Peyer's patch (tissue), 4 donors: Measurements from ENCODE around the gene THADA. TPM values are rescaled to one million over a fixed set of nuclear protein-coding genes. Genes with fewer than 3 reads are reported as not detected.

Experiments used
- DNase-seq, 3 donors: peaks; one replicate each; pipeline ENCODE4 v3.0.0-alpha.2; 2017 to 2019
- H3K27ac ChIP-seq, 4 donors: fragments of 200-600 bp; sonication (generic); one replicate each; pipeline ENCODE4 v1.5.1; 2016 to 2019
- H3K27me3 ChIP-seq, 2 donors: fragments of 200-600 bp; sonication (generic); one replicate each; pipeline ENCODE4 v1.5.1; 2019
- H3K36me3 ChIP-seq, 3 donors: fragments of 200-600 bp; sonication (generic); one replicate each; pipeline ENCODE4 v1.5.1; 2016 to 2019
- H3K4me1 ChIP-seq, 4 donors: fragments of 200-600 bp; sonication (generic); one replicate each; pipeline ENCODE4 v1.5.1; 2016 to 2019
- H3K4me3 ChIP-seq, 4 donors: fragments of 200-600 bp; sonication (generic); 1 replicate in 3 of 4; 2 replicates in 1 of 4; pipeline ENCODE4 v1.5.1; 2016 to 2019; ENCODE audit warnings: mild to moderate bottlenecking in 1 of 4
- H3K9me3 ChIP-seq, 4 donors: fragments of 200-600 bp; sonication (generic); one replicate each; pipeline ENCODE4 v1.5.1; 2016 to 2019; ENCODE audit warnings: mild to moderate bottlenecking in 1 of 4
- POLR2A ChIP-seq, 2 donors: fragments of 450-650 bp; IDR thresholded peaks; one replicate each; pipeline ENCODE4 v1.5.1; 2017; ENCODE audit warnings: antibody characterized with exemption in 2 of 2, mild to moderate bottlenecking in 2 of 2, moderate library complexity in 2 of 2
- total RNA-seq, 4 donors: library from RNA; depleted of rRNA; stranded (reverse); fragments of >200 nt; gene quantifications; one replicate each; pipeline ENCODE4 v1.1.0, GENCODE V29; 2016
- TF ChIP-seq, protein P1 (sequence below), 6 experiments: fragments of 450-650 bp in 4 of 6; fragments of 200-600 bp in 2 of 6; sonication (generic) in 1 of 6; IDR thresholded peaks; one replicate each; pipeline ENCODE4 v1.5.1; 2017 to 2019; ENCODE audit warnings: antibody characterized with exemption in 6 of 6, mild to moderate bottlenecking in 3 of 6, moderate library complexity in 1 of 6

Gene THADA
- total RNA-seq, 4 donors from 2014 or later: 19.3 to 76.7 (median 26.3) TPM

DNA sequence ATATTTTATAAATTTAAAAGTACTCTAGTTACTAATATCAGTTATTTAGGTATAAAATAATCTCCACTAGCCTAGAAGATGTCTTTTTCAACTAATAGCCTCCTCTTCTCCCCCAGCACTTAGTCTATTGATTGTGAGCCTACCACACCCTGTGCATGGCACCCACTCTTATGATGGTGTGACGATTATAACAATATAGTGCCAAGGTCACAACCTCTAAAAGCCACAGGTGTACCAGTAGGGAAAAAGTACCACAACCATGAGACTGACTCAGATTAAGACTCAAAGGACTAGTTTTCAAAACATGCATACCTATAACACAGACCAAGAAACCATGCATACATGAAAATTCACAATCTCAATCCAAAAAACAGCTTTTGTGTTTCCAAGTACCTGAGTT, 27.6 kb downstream of the THADA start:
- Histone ChIP-seq H3K36me3 (peaks cover 0 to 38% (median 0%) of the 10 kb centered on the region in 3 donors), H3K27me3 (no peaks in the 10 kb centered on the region), H3K27ac (no peak overlapping the region), H3K9me3 (no peaks in the 10 kb centered on the region), H3K4me1 (no peaks in the 10 kb centered on the region), H3K4me3 (no peak overlapping the region)
- DNase-seq: no peak
- TF ChIP-seq, protein P1, sequence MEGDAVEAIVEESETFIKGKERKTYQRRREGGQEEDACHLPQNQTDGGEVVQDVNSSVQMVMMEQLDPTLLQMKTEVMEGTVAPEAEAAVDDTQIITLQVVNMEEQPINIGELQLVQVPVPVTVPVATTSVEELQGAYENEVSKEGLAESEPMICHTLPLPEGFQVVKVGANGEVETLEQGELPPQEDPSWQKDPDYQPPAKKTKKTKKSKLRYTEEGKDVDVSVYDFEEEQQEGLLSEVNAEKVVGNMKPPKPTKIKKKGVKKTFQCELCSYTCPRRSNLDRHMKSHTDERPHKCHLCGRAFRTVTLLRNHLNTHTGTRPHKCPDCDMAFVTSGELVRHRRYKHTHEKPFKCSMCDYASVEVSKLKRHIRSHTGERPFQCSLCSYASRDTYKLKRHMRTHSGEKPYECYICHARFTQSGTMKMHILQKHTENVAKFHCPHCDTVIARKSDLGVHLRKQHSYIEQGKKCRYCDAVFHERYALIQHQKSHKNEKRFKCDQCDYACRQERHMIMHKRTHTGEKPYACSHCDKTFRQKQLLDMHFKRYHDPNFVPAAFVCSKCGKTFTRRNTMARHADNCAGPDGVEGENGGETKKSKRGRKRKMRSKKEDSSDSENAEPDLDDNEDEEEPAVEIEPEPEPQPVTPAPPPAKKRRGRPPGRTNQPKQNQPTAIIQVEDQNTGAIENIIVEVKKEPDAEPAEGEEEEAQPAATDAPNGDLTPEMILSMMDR (IDR thresholded peaks at IDR 0.05): no peak
- TF ChIP-seq POLR2A (IDR thresholded peaks at IDR 0.05): no peak

DNA sequence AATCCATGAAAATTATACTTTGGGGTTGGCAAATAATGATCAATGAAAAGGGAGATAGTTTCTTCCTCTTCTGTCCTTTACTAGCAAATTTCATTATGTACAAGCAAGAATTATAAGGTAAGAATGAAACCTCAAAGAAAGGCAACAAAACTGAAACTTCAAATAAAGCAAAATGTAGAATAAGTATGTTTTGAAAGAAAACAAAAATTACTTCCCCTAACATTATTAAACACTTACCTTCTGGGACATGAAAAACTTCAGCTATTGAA, 29.4 kb downstream of the THADA start:
- H3K36me3 ChIP-seq: peaks cover 0 to 23% (median 0%) of the 10 kb centered on the region in 3 donors
- TF ChIP-seq POLR2A (IDR thresholded peaks at IDR 0.05): no peak
- TF ChIP-seq, protein P1 (IDR thresholded peaks at IDR 0.05): no peak
- no peaks in the 10 kb centered on the region for H3K4me1 ChIP-seq
- H3K9me3 ChIP-seq: no peaks in the 10 kb centered on the region
- DNase-seq: no peak
- no peaks in the 10 kb centered on the region for H3K27me3 ChIP-seq
- no peak overlapping the region for H3K4me3 ChIP-seq
- H3K27ac ChIP-seq: peak overlapping the region in 1 of 4 donors; percentile 6

DNA sequence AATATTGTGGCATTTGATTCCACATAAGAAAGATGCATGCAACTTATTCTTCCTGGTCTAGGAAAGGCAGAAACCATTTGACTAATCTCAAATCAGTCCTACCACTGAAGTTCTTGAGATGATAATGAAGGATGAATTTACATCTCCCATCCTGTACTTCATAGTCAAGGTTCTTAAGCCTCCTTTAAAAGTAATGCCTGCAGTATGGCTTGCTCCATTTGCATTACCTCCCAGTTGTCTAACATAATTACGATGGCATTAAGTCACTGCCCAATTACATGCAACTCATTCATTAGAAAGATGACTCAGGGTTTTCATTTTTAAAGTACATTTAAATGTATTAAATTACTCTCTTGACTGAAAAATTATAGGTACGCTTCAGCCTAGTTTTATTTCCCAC, 32.2 kb downstream of the THADA start:
- H3K4me3 ChIP-seq: no peak overlapping the region
- H3K9me3 ChIP-seq: no peaks in the 10 kb centered on the region
- TF ChIP-seq, protein P1 (IDR thresholded peaks at IDR 0.05): no peak
- no peak for TF ChIP-seq POLR2A (IDR thresholded peaks at IDR 0.05)
- no peak for DNase-seq
- no peaks in the 10 kb centered on the region for H3K27me3 ChIP-seq
- H3K4me1 ChIP-seq: no peaks in the 10 kb centered on the region
- no peak overlapping the region for H3K27ac ChIP-seq
- H3K36me3 ChIP-seq: peaks cover 0 to 21% (median 0%) of the 10 kb centered on the region in 3 donors

DNA sequence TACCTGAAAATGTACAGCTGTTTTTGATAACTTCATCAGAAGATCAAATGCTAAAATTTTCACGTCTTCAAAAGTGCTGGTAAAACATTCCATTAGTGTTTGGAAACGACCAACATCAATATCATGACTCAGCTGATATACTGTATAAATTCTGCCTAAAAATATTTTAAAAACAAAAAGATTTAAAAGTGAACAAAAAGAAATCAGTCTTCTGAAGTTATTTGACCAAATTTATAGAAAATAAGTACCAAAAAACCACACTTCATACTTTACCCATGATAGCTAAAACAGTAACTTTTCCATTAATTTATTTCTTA, 35.6 kb downstream of the THADA start:
- Histone ChIP-seq H3K36me3 (peaks cover 0 to 21% (median 0%) of the 10 kb centered on the region in 3 donors), H3K9me3 (no peaks in the 10 kb centered on the region), H3K27me3 (no peaks in the 10 kb centered on the region), H3K4me3 (no peak overlapping the region), H3K4me1 (no peaks in the 10 kb centered on the region), H3K27ac (no peak overlapping the region)
- no peak for DNase-seq
- no peak for TF ChIP-seq POLR2A (IDR thresholded peaks at IDR 0.05)
- TF ChIP-seq, protein P1 (IDR thresholded peaks at IDR 0.05): no peak

DNA sequence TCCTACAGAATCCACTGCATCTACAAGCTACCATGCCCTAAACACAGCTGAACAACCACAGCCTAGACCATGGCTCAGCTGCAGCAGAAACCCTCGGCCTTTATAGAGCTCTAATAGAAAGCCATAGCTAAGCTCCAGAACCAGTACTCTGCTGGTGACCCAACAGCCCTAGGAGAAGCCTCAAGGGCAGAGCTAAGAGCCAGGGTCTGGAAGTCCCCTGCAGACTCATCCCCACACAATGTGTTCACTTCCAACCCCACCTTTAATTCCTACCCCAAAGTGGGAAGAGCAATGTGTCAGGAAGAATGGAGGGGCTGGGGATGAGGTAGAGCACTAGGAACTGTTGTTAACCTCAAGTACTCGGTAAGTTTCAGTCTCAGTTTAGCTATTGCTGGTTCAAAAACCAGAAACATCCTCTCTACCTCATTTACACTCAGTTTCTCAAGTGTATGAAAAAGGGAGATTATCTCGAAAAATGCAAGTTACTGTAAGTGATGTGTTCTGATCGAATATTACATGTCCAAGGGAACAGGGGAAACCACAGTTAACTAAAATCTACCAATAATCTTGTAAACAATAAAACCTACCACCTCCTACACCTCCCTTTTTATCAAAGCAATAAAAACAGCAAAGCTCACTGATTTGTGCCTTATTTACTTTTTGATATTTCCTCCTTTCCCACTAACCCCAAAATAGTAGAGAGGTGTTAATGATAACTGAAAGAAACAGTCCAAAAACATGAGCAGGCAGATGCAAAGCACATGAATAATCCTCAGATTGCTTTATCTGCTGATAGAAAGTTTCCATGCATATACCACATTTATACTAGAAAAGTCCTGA, 36.2 kb downstream of the THADA start:
- Histone ChIP-seq H3K9me3 (no peaks in the 10 kb centered on the region), H3K36me3 (peaks cover 0 to 21% (median 0%) of the 10 kb centered on the region in 3 donors), H3K27ac (no peak overlapping the region), H3K4me3 (no peak overlapping the region), H3K4me1 (no peaks in the 10 kb centered on the region), H3K27me3 (no peaks in the 10 kb centered on the region)
- no peak for DNase-seq
- TF ChIP-seq POLR2A (IDR thresholded peaks at IDR 0.05): no peak
- TF ChIP-seq, protein P1 (IDR thresholded peaks at IDR 0.05): no peak
